SHP77 treated with DMSO at 0.1 percent for 48 hours (cell line): ENCODE results near the gene TSSK1B.
"Not testable (repeated sequence)": the region's sequence is repeated elsewhere in the genome, so short reads cannot be mapped to it uniquely, and the experiment has no call there.

ENCODE experiments used
- DNase-seq: peaks from one replicate; lab custom pipeline; 2025; lab: John Stamatoyannopoulos, UW

The TSSK1B gene

GRCh38 chr5:113397986-113398385, 36.8 kb downstream of the TSSK1B start:
- not testable (repeated sequence) for DNase-seq

GRCh38 chr5:113397046-113397445, 37.7 kb downstream of the TSSK1B start:
- no peak for DNase-seq

- DNase-seq: no peak
Measured at GRCh38 chr5:113394658-113395057, 40.1 kb downstream of the TSSK1B start.

GRCh38 chr5:113390224-113390623, 44.6 kb downstream of the TSSK1B start:
- no peak for DNase-seq

- DNase-seq: no peak
Measured at GRCh38 chr5:113389116-113389515, 45.7 kb downstream of the TSSK1B start.

- no peak for DNase-seq
Measured at GRCh38 chr5:113387844-113388243, 46.9 kb downstream of the TSSK1B start.

GRCh38 chr5:113384782-113385285, 50.0 kb downstream of the TSSK1B start:
- DNase-seq: no peak

- no peak for DNase-seq
Measured at GRCh38 chr5:113382731-113383130, 52.1 kb downstream of the TSSK1B start.
